KOPT-K1 (cell line): Measurements from ENCODE around the gene ZDHHC3.
"Not testable (repeated sequence)": the region's sequence is repeated elsewhere in the genome, so short reads cannot be mapped to it uniquely, and the experiment has no call there.

ENCODE experiments used
- H3K27ac ChIP-seq: fragments of 200-600 bp; sonication (generic); 2 replicates; pipeline ENCODE4 v1.5.1; 2016; ENCODE audit warnings: antibody characterized with exemption, mild to moderate bottlenecking, low read depth, low read length; ENCODE audit not compliant: poor library complexity, severe bottlenecking
- H3K36me3 ChIP-seq: fragments of 200-600 bp; sonication (generic); 2 replicates; pipeline ENCODE4 v1.5.1; 2017; ENCODE audit warnings: antibody characterized with exemption, mild to moderate bottlenecking, low read length, moderate library complexity; ENCODE audit not compliant: insufficient read depth
- H3K9me3 ChIP-seq: fragments of 200-600 bp; sonication (generic); 2 replicates; pipeline ENCODE4 v1.5.1; 2017; ENCODE audit warnings: antibody characterized with exemption, low read length, mild to moderate bottlenecking; ENCODE audit not compliant: insufficient read depth, poor library complexity, severe bottlenecking

Gene ZDHHC3

DNA sequence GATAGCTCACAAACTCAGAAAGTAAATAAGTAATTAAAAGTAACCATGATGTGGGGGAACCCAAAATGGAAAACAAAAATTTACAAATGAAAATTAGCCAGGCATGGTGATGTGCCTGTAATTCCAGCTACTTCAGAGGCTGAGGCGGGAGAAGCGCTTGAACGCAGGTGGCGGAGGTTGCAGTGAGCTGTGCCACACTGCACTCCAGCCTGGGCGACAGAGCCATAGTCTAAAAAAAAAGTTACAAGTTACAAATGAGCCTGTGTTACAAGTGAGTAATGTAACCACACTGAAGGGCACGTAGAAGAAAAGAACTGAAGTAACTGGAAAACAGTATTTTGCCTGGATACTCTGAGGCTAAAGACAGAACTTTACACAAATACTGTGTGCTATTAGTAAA, 11.4 kb upstream of the ZDHHC3 start:
- H3K27ac ChIP-seq, result no peak overlapping the region
- H3K9me3 ChIP-seq, result no peaks in the 10 kb centered on the region
- peaks cover 55% of the 10 kb centered on the region for H3K36me3 ChIP-seq

GRCh38 chr3:44986330-44986729, 10.4 kb upstream of the ZDHHC3 start:
- H3K36me3 ChIP-seq, result peaks cover 45% of the 10 kb centered on the region
- not testable (repeated sequence) for H3K27ac ChIP-seq, H3K9me3 ChIP-seq

DNA sequence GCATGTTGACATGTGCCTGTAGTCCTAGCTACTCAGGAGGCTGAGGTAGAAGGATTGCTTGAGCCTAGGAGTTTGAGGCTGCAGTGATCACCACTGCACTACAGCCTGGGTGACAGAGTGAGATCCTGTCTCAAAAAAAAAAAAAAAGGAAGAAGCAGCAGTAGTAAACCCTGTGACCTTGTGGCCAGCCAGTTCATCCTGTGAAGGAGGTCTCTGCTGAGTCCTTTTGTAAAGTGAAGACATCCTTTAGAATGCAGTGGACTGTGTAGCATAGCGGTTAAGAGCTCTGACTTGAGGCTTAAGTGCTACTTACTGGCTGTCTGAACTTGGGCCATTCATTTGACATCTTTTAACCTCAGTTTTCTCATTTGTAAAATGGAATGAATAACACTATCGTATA, 8.4 kb upstream of the ZDHHC3 start:
- H3K9me3 ChIP-seq, result no peaks in the 10 kb centered on the region
- H3K36me3 ChIP-seq, result peaks cover 30% of the 10 kb centered on the region
- no peak overlapping the region for H3K27ac ChIP-seq

GRCh38 chr3:44983484-44983941, 7.5 kb upstream of the ZDHHC3 start:
- no peak overlapping the region for H3K27ac ChIP-seq
- H3K36me3 ChIP-seq, result peaks cover 23% of the 10 kb centered on the region
- no peaks in the 10 kb centered on the region for H3K9me3 ChIP-seq

GRCh38 chr3:44982817-44983216, 6.8 kb upstream of the ZDHHC3 start:
- no peaks in the 10 kb centered on the region for H3K9me3 ChIP-seq
- H3K27ac ChIP-seq, result no peak overlapping the region
- H3K36me3 ChIP-seq, result peaks cover 22% of the 10 kb centered on the region; the same call in 1 of the 2 replicates

DNA sequence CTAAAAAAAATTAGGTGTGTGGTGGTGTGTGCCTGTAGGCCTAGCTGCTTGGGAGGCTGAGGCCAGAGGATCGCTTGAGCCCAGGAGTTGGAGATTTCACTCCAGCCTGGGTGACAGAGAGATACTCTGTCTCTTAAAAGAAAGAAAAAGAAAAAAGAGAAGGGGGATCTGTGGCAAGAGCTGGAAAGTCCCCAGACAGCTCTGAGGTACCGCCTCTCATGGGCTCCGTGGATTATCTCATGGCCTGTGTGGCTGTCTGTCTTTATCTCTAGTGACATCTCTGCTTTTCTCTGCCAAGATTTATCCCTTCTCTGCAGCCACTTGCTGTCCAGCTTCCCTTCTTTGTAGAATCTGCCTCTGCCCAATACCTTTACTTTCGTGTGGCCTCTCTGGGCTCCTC, 5.8 kb upstream of the ZDHHC3 start:
- Histone ChIP-seq H3K27ac (no peak overlapping the region), H3K36me3 (peaks cover 26% of the 10 kb centered on the region; the same call in 1 of the 2 replicates), H3K9me3 (no peaks in the 10 kb centered on the region)

DNA sequence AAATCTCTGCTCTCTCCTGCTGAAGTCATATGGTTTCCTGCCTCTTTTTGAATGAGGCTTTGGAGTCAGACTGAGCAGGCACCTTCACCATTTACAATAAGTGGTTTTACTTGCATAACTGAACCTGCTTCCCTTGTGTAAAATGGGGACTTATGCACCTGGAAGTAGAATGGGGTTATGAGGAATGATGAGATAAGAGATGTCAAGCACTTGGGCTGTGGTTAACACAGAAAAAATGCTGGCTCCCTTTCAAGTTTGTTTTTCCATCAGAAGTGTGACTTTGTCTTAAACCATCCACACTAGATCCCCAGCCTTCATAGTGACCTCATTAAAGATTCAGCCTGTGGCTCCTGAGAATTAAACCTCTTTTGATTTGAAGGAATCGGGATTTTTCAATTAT, 5.2 kb upstream of the ZDHHC3 start:
- Histone ChIP-seq H3K36me3 (peaks cover 26% of the 10 kb centered on the region; the same call in 1 of the 2 replicates), H3K9me3 (no peaks in the 10 kb centered on the region), H3K27ac (no peak overlapping the region)

- Histone ChIP-seq H3K9me3 (no peaks in the 10 kb centered on the region), H3K27ac (peak overlapping the region; percentile 84), H3K36me3 (peaks cover 7% of the 10 kb centered on the region; the same call in 1 of the 2 replicates)
Observed at GRCh38 chr3:44974416-44974815, 1.6 kb downstream of the ZDHHC3 start.

GRCh38 chr3:44970926-44971490, 5.0 kb downstream of the ZDHHC3 start:
- no peaks in the 10 kb centered on the region for H3K9me3 ChIP-seq
- H3K27ac ChIP-seq, result no peak overlapping the region
- no peaks in the 10 kb centered on the region for H3K36me3 ChIP-seq

DNA sequence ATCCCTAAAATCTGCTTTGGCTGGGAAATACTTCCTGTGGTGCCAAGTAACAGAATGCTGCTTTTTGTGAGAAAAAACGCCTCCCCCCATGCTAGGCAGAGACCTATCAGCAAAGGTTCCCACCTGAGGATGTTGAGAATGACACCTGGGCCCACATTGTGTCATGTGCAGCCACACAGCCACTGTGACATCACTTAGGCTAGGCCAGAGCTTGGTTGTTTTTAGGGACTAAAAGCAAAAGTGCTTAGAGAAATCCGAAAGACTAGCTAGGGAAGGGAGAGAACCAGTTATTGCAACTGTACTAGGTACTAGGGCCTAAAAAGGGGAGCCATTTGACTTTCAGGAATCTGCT, 6.2 kb downstream of the ZDHHC3 start:
- no peak overlapping the region for H3K27ac ChIP-seq

GRCh38 chr3:44969154-44969827, 6.7 kb downstream of the ZDHHC3 start:
- H3K36me3 ChIP-seq, result no peaks in the 10 kb centered on the region
- no peak overlapping the region for H3K27ac ChIP-seq
- H3K9me3 ChIP-seq, result no peaks in the 10 kb centered on the region

More for the DNA sequence above, 6.2 kb downstream of the ZDHHC3 start:
- no peaks in the 10 kb centered on the region for H3K9me3 ChIP-seq
- no peaks in the 10 kb centered on the region for H3K36me3 ChIP-seq

- no peaks in the 10 kb centered on the region for H3K9me3 ChIP-seq
- H3K27ac ChIP-seq, result no peak overlapping the region
- no peaks in the 10 kb centered on the region for H3K36me3 ChIP-seq
Observed at GRCh38 chr3:44968447-44968858, 7.5 kb downstream of the ZDHHC3 start.

DNA sequence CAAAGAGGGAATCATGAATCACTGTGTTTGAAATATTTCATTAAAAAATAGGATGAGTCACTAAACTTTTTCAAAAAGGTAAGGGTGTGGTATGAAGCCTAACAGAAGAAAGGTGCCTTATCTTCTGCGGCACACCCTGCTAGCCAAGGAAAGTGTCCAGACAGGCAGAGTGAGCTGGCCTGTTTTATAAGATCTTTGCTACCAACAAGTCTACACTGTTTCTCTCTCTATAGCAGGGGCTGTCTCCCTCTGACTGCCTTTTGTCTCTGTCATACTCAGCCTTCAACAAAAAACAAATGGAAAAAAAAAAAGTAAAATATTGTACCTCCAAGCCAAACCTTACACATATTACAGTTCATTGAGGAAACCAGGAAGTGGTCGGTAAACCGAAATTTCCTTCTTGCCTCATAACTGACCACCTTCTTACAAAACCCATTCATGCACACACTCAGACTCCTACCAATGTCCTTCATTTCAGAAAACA, 9.1 kb downstream of the ZDHHC3 start:
- no peaks in the 10 kb centered on the region for H3K9me3 ChIP-seq
- no peak overlapping the region for H3K27ac ChIP-seq
- no peaks in the 10 kb centered on the region for H3K36me3 ChIP-seq

DNA sequence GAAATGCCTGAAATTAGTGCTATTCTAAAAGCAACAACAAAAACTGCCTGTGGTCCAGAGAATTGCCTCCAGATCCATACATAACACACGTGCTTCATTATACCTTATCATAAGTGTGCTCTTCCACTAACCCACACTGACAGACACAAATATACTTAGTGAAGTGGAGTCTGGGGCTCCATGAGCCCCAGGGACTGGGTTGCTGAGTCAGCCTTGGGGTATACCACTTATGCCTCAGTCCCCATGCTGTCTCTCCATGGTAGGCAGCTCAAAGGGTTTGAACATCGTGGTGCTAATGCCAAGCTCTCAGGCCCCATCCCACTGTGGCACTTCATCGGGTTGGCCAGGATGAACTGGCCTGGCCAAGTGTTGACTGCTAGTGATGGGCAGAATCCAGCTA, 10.8 kb downstream of the ZDHHC3 start:
- Histone ChIP-seq H3K27ac (no peak overlapping the region), H3K36me3 (no peaks in the 10 kb centered on the region), H3K9me3 (no peaks in the 10 kb centered on the region)

GRCh38 chr3:44963571-44964325, 12.2 kb downstream of the ZDHHC3 start:
- no peak overlapping the region for H3K27ac ChIP-seq
- H3K36me3 ChIP-seq, result peaks cover 7% of the 10 kb centered on the region
- H3K9me3 ChIP-seq, result no peaks in the 10 kb centered on the region
